Colonic mucosa (tissue), 4 donors: ENCODE data around the gene ACSF3. TPM values are rescaled to one million over a fixed set of nuclear protein-coding genes. Genes with fewer than 3 reads are reported as not detected.

Experiments
- DNase-seq: peaks from one replicate; pipeline ENCODE4 v3.0.0-alpha.2; 2020
- H3K27ac ChIP-seq: fragments of 200-600 bp; one replicate; pipeline ENCODE4 v1.8.0; 2021
- H3K27me3 ChIP-seq: fragments of 200-600 bp; one replicate; pipeline ENCODE4 v1.8.0; 2021
- H3K36me3 ChIP-seq: fragments of 200-600 bp; one replicate; pipeline ENCODE4 v1.8.0; 2021
- H3K4me1 ChIP-seq: fragments of 200-600 bp; one replicate; pipeline ENCODE4 v1.8.0; 2021; ENCODE audit warnings: mild to moderate bottlenecking
- H3K4me3 ChIP-seq: fragments of 200-600 bp; one replicate; pipeline ENCODE4 v1.8.0; 2021
- H3K9ac ChIP-seq, 2 donors: one replicate each; pipeline ENCODE4 v1.7.0; 2013; ENCODE audit warnings: control low read depth in 2 of 2, low read depth in 2 of 2, low read length in 2 of 2
- H3K9me3 ChIP-seq: fragments of 200-600 bp; one replicate; pipeline ENCODE4 v1.8.0; 2021
- CTCF ChIP-seq: fragments of 200-600 bp; IDR thresholded peaks from one replicate; pipeline ENCODE4 v1.8.0; 2022; ENCODE audit warnings: antibody characterized with exemption, mild to moderate bottlenecking
- intact Hi-C: fragments of 100-400 bp; cut with DNase I; formaldehyde crosslinking; loops from one replicate; pipeline ENCODE4 v1.14.1; 2022
- total RNA-seq, 2 donors: library from RNA; stranded (reverse); fragmentation: NEBNext Ultra II Directional in 1 of 2; extraction: Animal tissue kit (Norgen Biotek cat#: 25700) in 1 of 2; gene quantifications; one replicate each; pipeline ENCODE4 v1.2.1, GENCODE V29; 2021
- donor health status: healthy.
- donor health status: DM: no; HTN: no; CAD: no.
- donor health status: DM: no; HTN: no; CAD: no.

The ACSF3 gene
- total RNA-seq, 2 donors from 2014 or later: 60.2 TPM

- no peak overlapping the region for H3K4me3 ChIP-seq
- H3K9me3 ChIP-seq: no peaks in the 10 kb centered on the region
- no peak for TF ChIP-seq CTCF
- peak overlapping the region; percentile 32 for H3K27ac ChIP-seq
- intact Hi-C loops: no loop called here
- H3K27me3 ChIP-seq: no peaks in the 10 kb centered on the region
- H3K36me3 ChIP-seq: peaks cover 3% of the 10 kb centered on the region
- H3K9ac ChIP-seq: no peak overlapping the region
- peak; percentile 67 for DNase-seq
- no peaks in the 10 kb centered on the region for H3K4me1 ChIP-seq
These were observed 21.7 kb downstream of the ACSF3 start for GRCh38 chr16:89115216-89115861.

- intact Hi-C loops: no loop called here
- no peak for DNase-seq
- TF ChIP-seq CTCF: no peak
These were observed 22.9 kb downstream of the ACSF3 start for GRCh38 chr16:89116341-89117226.

GRCh38 chr16:89117227-89117974 is 23.7 kb downstream of the ACSF3 start:
- no peaks in the 10 kb centered on the region for H3K27me3 ChIP-seq
- no peak overlapping the region for H3K9ac ChIP-seq
- no peaks in the 10 kb centered on the region for H3K4me1 ChIP-seq
- H3K36me3 ChIP-seq: peaks cover 8% of the 10 kb centered on the region
- intact Hi-C loops: no loop called here
- H3K27ac ChIP-seq: no peak overlapping the region
- no peaks in the 10 kb centered on the region for H3K9me3 ChIP-seq
- no peak for DNase-seq
- H3K4me3 ChIP-seq: no peak overlapping the region
- no peak for TF ChIP-seq CTCF

More at GRCh38 chr16:89116341-89117226, 22.9 kb downstream of the ACSF3 start:
- no peaks in the 10 kb centered on the region for H3K4me1 ChIP-seq
- H3K36me3 ChIP-seq: peaks cover 8% of the 10 kb centered on the region
- no peak overlapping the region for H3K27ac ChIP-seq
- no peaks in the 10 kb centered on the region for H3K27me3 ChIP-seq
- H3K4me3 ChIP-seq: no peak overlapping the region
- H3K9me3 ChIP-seq: no peaks in the 10 kb centered on the region
- no peak overlapping the region for H3K9ac ChIP-seq

- Histone ChIP-seq H3K4me3 (no peak overlapping the region), H3K36me3 (peaks cover 8% of the 10 kb centered on the region)
- intact Hi-C loops: no loop called here
These were observed 24.3 kb downstream of the ACSF3 start for GRCh38 chr16:89117975-89118289.

More at GRCh38 chr16:89117975-89118289, 24.3 kb downstream of the ACSF3 start:
- no peak overlapping the region for H3K27ac ChIP-seq
- DNase-seq: no peak
- H3K27me3 ChIP-seq: no peaks in the 10 kb centered on the region
- no peak overlapping the region for H3K9ac ChIP-seq
- TF ChIP-seq CTCF: no peak
- no peaks in the 10 kb centered on the region for H3K4me1 ChIP-seq
- no peaks in the 10 kb centered on the region for H3K9me3 ChIP-seq
